Loucy (cell line): ENCODE measurements around the gene ETS2.

ENCODE experiments used
- CTCF ChIP-seq: fragments of 200-600 bp; sonication (generic); conservative IDR thresholded peaks from 2 replicates; pipeline ENCODE4 v1.5.1; 2014; ENCODE audit warnings: mild to moderate bottlenecking, antibody characterized with exemption, low read length
- EZH2phosphoT487 ChIP-seq: fragments of 200-600 bp; IDR thresholded peaks from 2 replicates; pipeline ENCODE4 v1.6.1; 2018; ENCODE audit warnings: antibody characterized with exemption, mild to moderate bottlenecking, moderate library complexity, borderline replicate concordance

GRCh38 chr21:38857152-38857825 lies 51.6 kb downstream of the ETS2 start:
- TF ChIP-seq CTCF = no peak
- no peak for TF ChIP-seq EZH2phosphoT487
